Measurements from ENCODE around the gene TRAPPC11. TPM values are rescaled to one million over a fixed set of nuclear protein-coding genes. Genes with fewer than 3 reads are reported as not detected.

Gene TRAPPC11
- total and polyA plus RNA-seq, 2 of the 13 experiments (the other 11 are each of a cell fraction or from before 2014, with no cell fraction given), result 18.0 to 23.2 TPM

DNA sequence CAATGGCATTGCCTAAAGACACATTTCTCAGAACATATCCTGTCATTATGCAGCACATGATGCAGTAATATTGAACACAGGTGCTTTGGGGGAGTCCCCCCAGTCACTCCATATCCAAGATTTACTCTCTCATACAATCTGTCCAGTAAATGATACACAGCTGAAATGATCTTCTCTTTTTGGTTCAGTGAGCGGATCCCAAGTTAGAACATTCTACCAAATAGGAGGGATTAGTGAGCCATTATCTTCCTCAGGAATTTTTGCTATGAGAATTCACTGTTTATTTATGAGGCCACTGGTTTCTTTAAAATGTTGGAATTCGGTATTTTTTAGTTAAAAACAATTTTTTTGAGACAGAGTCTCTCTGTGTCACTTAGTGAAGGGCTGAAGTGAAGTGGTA is 96.5 kb downstream of the TRAPPC11 start:
- Histone ChIP-seq H3K27ac (ENCODE audit: extremely low read length, insufficient read depth, low read length) (no peak overlapping the region), H3K9me3 (ENCODE audit: low read length) (no peaks in the 10 kb centered on the region), H3K27me3 (ENCODE audit: control insufficient read depth in 1 of 2, insufficient read depth in 2 of 2, low read length in 2 of 2) (peaks cover 0 to 7% of the 10 kb centered on the region in 2 experiments; a peak in 2 of 5 replicates), H2AFZ (ENCODE audit: low read length) (no peak overlapping the region), H3K36me3 (replicated peaks in 1 of 2; ENCODE audit: control insufficient read depth in 1 of 2, insufficient read depth in 2 of 2, low read length in 2 of 2) (no peaks in the 10 kb centered on the region), H3K79me2 (ENCODE audit: insufficient read depth, low read length) (no peaks in the 10 kb centered on the region), H3K4me3 (replicated peaks in 1 of 3; ENCODE audit: insufficient read depth in 1 of 3, low read depth in 2 of 3, low read length in 3 of 3) (no peak overlapping the region), H3K4me1 (ENCODE audit: insufficient read depth, low read length) (peaks cover 14% of the 10 kb centered on the region), H3K9ac (ENCODE audit: insufficient read depth, low read depth, low read length) (no peak overlapping the region), H3K4me2 (ENCODE audit: low read depth, low read length) (no peak overlapping the region), H4K20me1 (ENCODE audit: insufficient read depth, low read length) (no peaks in the 10 kb centered on the region)
- intact Hi-C loops (cut with micrococcal nuclease; ENCODE audit: unreplicated experiment) (no loop called here), in situ Hi-C loops (cut with HindIII; ENCODE audit: extremely low pct_ligation_motif_present, low pct_unique_long_range_greater_than_20kb) (no loop called here)
- ChIA-PET CTCF (ENCODE audit: low intra/inter-chr PET ratio, low total read pairs) (no interaction called here), POLR2A (no interaction called here)
- no peak for TF ChIP-seq ZNF709 (CRISPR knock-in tag; IDR thresholded peaks at IDR 0.05)
- TF ChIP-seq, protein P1, sequence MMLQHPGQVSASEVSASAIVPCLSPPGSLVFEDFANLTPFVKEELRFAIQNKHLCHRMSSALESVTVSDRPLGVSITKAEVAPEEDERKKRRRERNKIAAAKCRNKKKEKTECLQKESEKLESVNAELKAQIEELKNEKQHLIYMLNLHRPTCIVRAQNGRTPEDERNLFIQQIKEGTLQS (CRISPR knock-in tag; IDR thresholded peaks at IDR 0.05), result no peak
- no peak for TF ChIP-seq ZFP82 (CRISPR knock-in tag; IDR thresholded peaks at IDR 0.05; ENCODE audit: borderline replicate concordance)
- no peak for TF ChIP-seq MBD4 (IDR thresholded peaks at IDR 0.05; ENCODE audit: borderline replicate concordance, low read length)
- TF ChIP-seq ZBTB3 (CRISPR knock-in tag; IDR thresholded peaks at IDR 0.05; ENCODE audit: borderline replicate concordance, low read depth), result no peak
- no peak for TF ChIP-seq RXRB (CRISPR knock-in tag; IDR thresholded peaks at IDR 0.05; ENCODE audit: borderline replicate concordance)
- TF ChIP-seq MEIS2 (CRISPR knock-in tag; IDR thresholded peaks at IDR 0.05), result no peak
- DNase-seq (ENCODE audit: low spot score), result no peak
- ATAC-seq, result no peak
- no TSS peak for BruUV-seq (replicated peaks)
- WGBS (ENCODE audit: low lambda C conversion rate), result 23% methylated on average over 2 of the region's 2 CpGs
- no peak for FAIRE-seq

DNA sequence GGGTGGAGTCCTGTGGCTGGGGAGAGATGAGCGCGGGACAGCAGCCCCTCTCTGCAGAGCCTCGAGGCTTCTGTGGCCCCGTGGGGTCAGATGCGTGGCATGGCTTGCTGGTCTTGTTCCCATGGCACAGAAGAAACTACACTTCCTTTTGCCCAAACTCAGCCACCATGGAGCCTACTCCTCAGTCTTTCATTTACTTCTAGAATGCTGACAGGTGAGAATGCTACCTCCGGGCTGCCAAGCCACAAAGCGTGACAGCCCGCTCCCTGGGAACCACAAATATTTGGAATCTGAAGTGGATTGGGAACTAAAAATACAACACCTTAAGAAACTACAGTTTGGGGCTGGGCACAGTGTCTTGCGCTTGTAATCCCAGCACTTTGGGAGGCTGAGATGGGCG is 98.0 kb downstream of the TRAPPC11 start:
- in situ Hi-C loops (cut with HindIII; ENCODE audit: extremely low pct_ligation_motif_present, low pct_unique_long_range_greater_than_20kb), result no loop called here
- FAIRE-seq (no peak), ATAC-seq (no peak), DNase-seq (ENCODE audit: low spot score) (no peak)
- POLR2A ChIA-PET, result no interaction called here
- intact Hi-C loops (cut with micrococcal nuclease; ENCODE audit: unreplicated experiment), result no loop called here
- H3K36me3 ChIP-seq (replicated peaks in 1 of 2; ENCODE audit: control insufficient read depth in 1 of 2, insufficient read depth in 2 of 2, low read length in 2 of 2), result no peaks in the 10 kb centered on the region
- CTCF ChIA-PET (ENCODE audit: low intra/inter-chr PET ratio, low total read pairs), result no interaction called here
- H3K27me3 ChIP-seq (ENCODE audit: control insufficient read depth in 1 of 2, insufficient read depth in 2 of 2, low read length in 2 of 2), result peaks cover 0 to 6% of the 10 kb centered on the region in 2 experiments; a peak in 2 of 5 replicates
- no peaks in the 10 kb centered on the region for H3K79me2 ChIP-seq (ENCODE audit: insufficient read depth, low read length)
- 61% methylated on average over 10 of the region's 10 CpGs for WGBS (ENCODE audit: low lambda C conversion rate)
- no peak overlapping the region for H3K4me2 ChIP-seq (ENCODE audit: low read depth, low read length)
- H3K9ac ChIP-seq (ENCODE audit: insufficient read depth, low read depth, low read length), result no peak overlapping the region
- H3K27ac ChIP-seq (ENCODE audit: extremely low read length, insufficient read depth, low read length), result no peak overlapping the region
- H4K20me1 ChIP-seq (ENCODE audit: insufficient read depth, low read length), result no peaks in the 10 kb centered on the region
- H3K9me3 ChIP-seq (ENCODE audit: low read length), result no peaks in the 10 kb centered on the region
- H3K4me1 ChIP-seq (ENCODE audit: insufficient read depth, low read length), result peaks cover 14% of the 10 kb centered on the region
- H2AFZ ChIP-seq (ENCODE audit: low read length), result no peak overlapping the region
- BruUV-seq (replicated peaks), result no TSS peak
- H3K4me3 ChIP-seq (replicated peaks in 1 of 3; ENCODE audit: insufficient read depth in 1 of 3, low read depth in 2 of 3, low read length in 3 of 3), result no peak overlapping the region
- no peak for TF ChIP-seq NCOA1 (CRISPR knock-in tag; IDR thresholded peaks at IDR 0.05)
- TF ChIP-seq NBN (conservative IDR thresholded peaks at IDR 0.05), result no peak
- TF ChIP-seq CBX2 (IDR thresholded peaks at IDR 0.05; ENCODE audit: low read depth, low read length), result no peak
- TF ChIP-seq CBX2 (CRISPR knock-in tag; IDR thresholded peaks at IDR 0.05; ENCODE audit: low read depth), result no peak
